ENCODE results near the gene DNMBP. TPM values are rescaled to one million over a fixed set of nuclear protein-coding genes. Genes with fewer than 3 reads are reported as not detected.

DNMBP gene
- total RNA-seq, 1 experiment from 2014 or later = 60.3 TPM

GRCh38 chr10:99874341-99875085 lies 135.2 kb downstream of the DNMBP start:
- intact Hi-C loops (cut with micrococcal nuclease) = no loop called here
- BruUV-seq (replicated peaks) = no TSS peak

GRCh38 chr10:99873846-99874245 lies 135.9 kb downstream of the DNMBP start:
- H3K9ac ChIP-seq (ENCODE audit: low read length) = no peak overlapping the region
- H3K36me3 ChIP-seq (ENCODE audit: control insufficient read depth in 1 of 2, insufficient read depth in 2 of 2, low read length in 2 of 2) = peaks cover 27 to 36% of the 10 kb centered on the region in 2 experiments
- H3K79me2 ChIP-seq (ENCODE audit: insufficient read depth, low read length) = no peaks in the 10 kb centered on the region; the same call in 1 of the 2 replicates
- no peaks in the 10 kb centered on the region for H3K27me3 ChIP-seq (ENCODE audit: insufficient read depth, low read length)
- ATAC-seq (peak; percentile 10; the same call in 1 of the 2 replicates), DNase-seq (ENCODE audit: low read depth, low spot score) (no peak)
- H3K4me2 ChIP-seq (ENCODE audit: low read length) = no peak overlapping the region
- no peak overlapping the region for H2AFZ ChIP-seq (ENCODE audit: low read depth, low read length, poor library complexity, severe bottlenecking)
- CTCF ChIA-PET = interaction anchor here (1.7 kb wide), 1 partner anchor 172 kb away, joined by 3 read pairs; no protein-coding TSS in a partner anchor
- intact Hi-C loops (cut with micrococcal nuclease) = no loop called here
- H3K4me1 ChIP-seq (ENCODE audit: control insufficient read depth in 1 of 2, insufficient read depth in 2 of 2, low read length in 2 of 2) = peaks cover 7 to 17% of the 10 kb centered on the region in 2 experiments; a peak in 2 of 4 replicates
- RAD21 ChIA-PET (ENCODE audit: low non-redundant PET in 1 of 2, low total read pairs in 2 of 2, uncharacterized antibody in 2 of 2, unreplicated experiment in 2 of 2) = no interaction called here
- H4K20me1 ChIP-seq (ENCODE audit: insufficient read depth) = no peaks in the 10 kb centered on the region
- POLR2A ChIA-PET = no interaction called here
- no peaks in the 10 kb centered on the region for H3K9me2 ChIP-seq (ENCODE audit: insufficient read depth)
- H3K27ac ChIP-seq (ENCODE audit: low read depth, low read length) = no peak overlapping the region
- H3K9me3 ChIP-seq (ENCODE audit: control insufficient read depth in 1 of 2, insufficient read depth in 1 of 2, low read depth in 1 of 2, low read length in 2 of 2) = no peaks in the 10 kb centered on the region
- peak; percentile 37; the same call in 1 of the 2 replicates for TF ChIP-seq POLR2AphosphoS5 (IDR thresholded peaks at IDR 0.05; ENCODE audit: low read depth, low read length)
- no peak for TF ChIP-seq YY1 (IDR thresholded peaks at IDR 0.05; ENCODE audit: extremely low read depth, insufficient replicate concordance, low read depth, low read length)
- H3K4me3 ChIP-seq (replicated peaks in 1 of 2; ENCODE audit: low read depth in 1 of 2, low read length in 2 of 2) = no peak overlapping the region
- no TSS peak for BruUV-seq (replicated peaks)

More at GRCh38 chr10:99874341-99875085, 135.2 kb downstream of the DNMBP start:
- H3K9ac ChIP-seq (ENCODE audit: low read length) = no peak overlapping the region
- peaks cover 30 to 40% of the 10 kb centered on the region in 2 experiments for H3K36me3 ChIP-seq (ENCODE audit: control insufficient read depth in 1 of 2, insufficient read depth in 2 of 2, low read length in 2 of 2)
- H3K9me2 ChIP-seq (ENCODE audit: insufficient read depth) = no peaks in the 10 kb centered on the region
- H3K9me3 ChIP-seq (ENCODE audit: control insufficient read depth in 1 of 2, insufficient read depth in 1 of 2, low read depth in 1 of 2, low read length in 2 of 2) = no peaks in the 10 kb centered on the region
- ChIA-PET RAD21 (ENCODE audit: low non-redundant PET in 1 of 2, low total read pairs in 2 of 2, uncharacterized antibody in 2 of 2, unreplicated experiment in 2 of 2) (no interaction called here), POLR2A (interaction anchor here (0.7 kb wide), 2 partner anchors 9 to 20 kb away, joined by 3 read pairs; no protein-coding TSS in a partner anchor), CTCF (interaction anchor here (1.7 kb wide), 1 partner anchor 171 kb away, joined by 3 read pairs; no protein-coding TSS in a partner anchor)
- no peaks in the 10 kb centered on the region; the same call in 1 of the 2 replicates for H3K79me2 ChIP-seq (ENCODE audit: insufficient read depth, low read length)
- TF ChIP-seq POLR2A (IDR thresholded peaks at IDR 0.05; ENCODE audit: borderline replicate concordance, extremely low read depth, insufficient read depth, insufficient read length) = no peak
- peak; percentile 32; the same call in 1 of the 2 replicates for TF ChIP-seq JUND (IDR thresholded peaks at IDR 0.05)
- no peak overlapping the region for H3K4me2 ChIP-seq (ENCODE audit: low read length)
- H3K4me3 ChIP-seq (replicated peaks in 1 of 2; ENCODE audit: low read depth in 1 of 2, low read length in 2 of 2) = no peak overlapping the region
- no peaks in the 10 kb centered on the region for H4K20me1 ChIP-seq (ENCODE audit: insufficient read depth)
- no peak overlapping the region for H3K27ac ChIP-seq (ENCODE audit: low read depth, low read length)
- peaks cover 7 to 17% of the 10 kb centered on the region in 2 experiments; a peak in 2 of 4 replicates for H3K4me1 ChIP-seq (ENCODE audit: control insufficient read depth in 1 of 2, insufficient read depth in 2 of 2, low read length in 2 of 2)
- no peak overlapping the region for H2AFZ ChIP-seq (ENCODE audit: low read depth, low read length, poor library complexity, severe bottlenecking)
- DNase-seq (ENCODE audit: low read depth, low spot score) (no peak), ATAC-seq (no peak)
- H3K27me3 ChIP-seq (ENCODE audit: insufficient read depth, low read length) = no peaks in the 10 kb centered on the region
